Tibial nerve (tissue), 4 donors: ENCODE measurements around the gene PTPN7. TPM values are rescaled to one million over a fixed set of nuclear protein-coding genes. Genes with fewer than 3 reads are reported as not detected.
"Not testable (repeated sequence)": the region's sequence is repeated elsewhere in the genome, so short reads cannot be mapped to it uniquely, and the experiment has no call there.

ENCODE experiments used
- DNase-seq, 2 donors: peaks; one replicate each; pipeline ENCODE4 v3.0.0-alpha.2; 2019; ENCODE audit warnings: low spot score in 2 of 2
- H3K27ac ChIP-seq, 4 donors: fragments of 200-600 bp; sonication (generic) in 3 of 4; one replicate each; pipeline ENCODE4 v1.5.1; 2017 to 2019; ENCODE audit warnings: mild to moderate bottlenecking in 1 of 4
- H3K27me3 ChIP-seq, 2 donors: fragments of 200-600 bp; sonication (generic) in 1 of 2; one replicate each; pipeline versions ENCODE4 v1.5.1 to v1.6.0; 2017 to 2019
- H3K36me3 ChIP-seq, 3 donors: fragments of 200-600 bp; sonication (generic); one replicate each; pipeline ENCODE4 v1.5.1; 2018 to 2019
- H3K4me1 ChIP-seq, 4 donors: fragments of 200-600 bp; sonication (generic) in 3 of 4; one replicate each; pipeline ENCODE4 v1.5.1; 2017 to 2019
- H3K4me3 ChIP-seq, 4 donors: fragments of 200-600 bp; sonication (generic) in 3 of 4; one replicate each; pipeline ENCODE4 v1.5.1; 2017 to 2019; ENCODE audit warnings: mild to moderate bottlenecking in 1 of 4, moderate library complexity in 1 of 4
- H3K9me3 ChIP-seq, 4 donors: fragments of 200-600 bp; sonication (generic) in 3 of 4; one replicate each; pipeline ENCODE4 v1.5.1; 2017 to 2019
- CTCF ChIP-seq, 5 experiments: fragments of 200-600 bp in 3 of 5; fragments of 450-650 bp in 2 of 5; sonication (generic) in 3 of 5; IDR thresholded peaks; one replicate each; pipeline ENCODE4 v1.5.1; 2016 to 2019; ENCODE audit warnings: antibody characterized with exemption in 5 of 5, mild to moderate bottlenecking in 3 of 5, moderate library complexity in 2 of 5
- EP300 ChIP-seq, 2 donors: sonication (generic); formaldehyde crosslinking; IDR thresholded peaks; one replicate each; pipeline ENCODE4 v1.6.1; 2017; ENCODE audit warnings: antibody characterized with exemption in 2 of 2, mild to moderate bottlenecking in 1 of 2
- POLR2A ChIP-seq, 2 donors: fragments of 450-650 bp; IDR thresholded peaks; one replicate each; pipeline ENCODE4 v1.6.1; 2017; ENCODE audit warnings: antibody characterized with exemption in 2 of 2, mild to moderate bottlenecking in 2 of 2, moderate library complexity in 2 of 2
- WGBS, 2 donors: methylation state at CpG; one replicate each; pipeline ENCODE4 v1.1.5; 2018; 5-methylcytosine and 5-hydroxymethylcytosine counted together
- total RNA-seq, 4 donors: library from RNA; depleted of rRNA; stranded (reverse); fragments of >200 nt; gene quantifications; one replicate each; pipeline ENCODE4 v1.1.0, GENCODE V29; 2016

Gene PTPN7
- total RNA-seq, 4 donors from 2014 or later = 1.2 to 13.8 (median 6.8) TPM

DNA sequence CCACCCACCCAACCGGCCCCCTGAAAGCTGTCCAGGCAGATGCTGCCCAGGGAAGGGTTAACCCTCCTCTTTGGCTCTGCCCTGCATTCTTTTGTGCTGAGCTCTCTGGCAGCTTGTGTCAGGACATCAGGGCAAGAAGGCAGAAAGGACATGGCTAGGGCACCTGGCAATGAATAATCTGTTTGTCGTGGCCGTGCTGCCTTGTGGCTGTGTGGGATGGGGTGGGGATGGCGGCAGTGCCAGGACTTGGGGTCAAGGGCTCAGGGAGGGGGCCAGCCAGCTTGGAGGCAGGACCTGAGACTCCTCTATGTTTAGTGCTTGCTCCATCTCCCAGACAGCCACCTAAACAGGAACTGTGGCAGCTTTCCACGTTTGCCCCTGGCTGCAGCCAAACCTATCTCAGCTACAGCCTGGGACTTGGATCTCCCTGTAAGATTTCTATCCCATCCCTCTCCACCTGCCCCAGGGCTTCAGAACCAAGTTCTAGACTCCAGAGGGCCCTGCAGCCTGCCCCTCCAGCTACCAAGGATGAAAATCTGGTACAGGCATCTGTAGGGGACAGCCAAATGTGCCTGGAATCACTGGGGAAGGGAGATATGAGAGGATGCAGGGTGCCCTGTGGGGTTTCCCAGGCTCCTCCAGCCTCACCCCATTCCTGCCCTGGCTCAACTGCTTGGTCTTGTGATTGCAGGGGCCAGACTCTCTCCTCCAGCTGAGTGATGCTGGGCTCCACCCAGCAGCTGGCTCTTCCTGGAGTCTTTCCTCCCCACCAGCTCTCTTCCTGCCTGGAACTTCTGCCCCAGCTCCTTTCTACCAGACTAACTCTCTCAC is 47.3 kb downstream of the PTPN7 start:
- 4 to 11% methylated on average over 5 of the region's 5 CpGs for WGBS, 2 donors
- Histone ChIP-seq H3K36me3 (no peaks in the 10 kb centered on the region), H3K9me3 (no peaks in the 10 kb centered on the region), H3K27me3 (no peaks in the 10 kb centered on the region), H3K4me1 (peaks cover 3 to 20% (median 16%) of the 10 kb centered on the region in 4 donors), H3K27ac (peak overlapping the region in 3 of 4 donors; percentile 61 to 77 (median 71)), H3K4me3 (no peak overlapping the region)
- TF ChIP-seq POLR2A (IDR thresholded peaks at IDR 0.05) (no peak), EP300 (IDR thresholded peaks at IDR 0.05) (peak in 1 of 2 donors; percentile 26), CTCF (IDR thresholded peaks at IDR 0.05) (no peak)
- no peak for DNase-seq

- peaks cover 3 to 35% (median 16%) of the 10 kb centered on the region in 4 donors for H3K4me1 ChIP-seq
- not testable (repeated sequence) for DNase-seq, H3K27ac ChIP-seq, H3K27me3 ChIP-seq, H3K9me3 ChIP-seq, H3K4me3 ChIP-seq, H3K36me3 ChIP-seq
- 87 to 90% methylated on average over 7 of the region's 7 CpGs for WGBS, 2 donors
Observed at GRCh38 chr1:202111589-202111988, 48.8 kb downstream of the PTPN7 start.

GRCh38 chr1:202110977-202111376 is 49.4 kb downstream of the PTPN7 start:
- no peak for DNase-seq
- Histone ChIP-seq H3K4me1 (peaks cover 3 to 37% (median 16%) of the 10 kb centered on the region in 4 donors), H3K4me3 (no peak overlapping the region), H3K27ac (no peak overlapping the region), H3K9me3 (no peaks in the 10 kb centered on the region), H3K36me3 (no peaks in the 10 kb centered on the region), H3K27me3 (no peaks in the 10 kb centered on the region)
- TF ChIP-seq POLR2A (IDR thresholded peaks at IDR 0.05) = no peak
- TF ChIP-seq EP300 (IDR thresholded peaks at IDR 0.05) = no peak
- no peak for TF ChIP-seq CTCF (IDR thresholded peaks at IDR 0.05)
- WGBS, 2 donors = 82% methylated on average over 3 of the region's 3 CpGs

GRCh38 chr1:202107801-202108731 is 52.3 kb downstream of the PTPN7 start:
- Histone ChIP-seq H3K4me1 (peaks cover 0 to 32% (median 6%) of the 10 kb centered on the region in 4 donors), H3K27ac (peak overlapping the region in 2 of 4 donors; percentile 36 to 72), H3K36me3 (no peaks in the 10 kb centered on the region), H3K27me3 (no peaks in the 10 kb centered on the region), H3K9me3 (no peaks in the 10 kb centered on the region), H3K4me3 (no peak overlapping the region)
- WGBS, 2 donors = 67 to 75% methylated on average over 13 of the region's 13 CpGs
- TF ChIP-seq CTCF (IDR thresholded peaks at IDR 0.05) (no peak), POLR2A (IDR thresholded peaks at IDR 0.05) (no peak)
- DNase-seq = no peak

DNA sequence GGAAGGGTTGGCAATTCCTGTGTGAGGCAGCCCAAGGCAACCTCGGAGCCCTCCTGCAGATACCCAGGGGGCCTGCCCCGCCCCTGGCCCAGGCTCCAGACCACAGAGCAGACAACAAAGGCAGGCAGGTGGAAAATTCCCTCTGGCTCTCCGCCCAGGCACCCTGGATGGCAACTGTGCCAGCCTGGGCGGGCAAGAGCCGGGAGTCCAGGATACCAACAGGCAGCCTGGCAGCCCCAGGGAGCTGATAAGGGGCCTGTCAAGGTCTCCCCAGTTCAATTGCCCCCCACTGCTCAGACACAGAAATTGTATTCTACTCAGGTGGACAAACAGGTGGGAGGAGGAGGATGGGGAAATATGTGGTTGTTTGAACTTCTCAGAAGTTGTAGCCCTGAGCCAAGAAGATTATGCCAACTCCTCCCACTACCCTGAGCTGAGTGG is 53.1 kb downstream of the PTPN7 start:
- TF ChIP-seq EP300 (IDR thresholded peaks at IDR 0.05) = no peak
- TF ChIP-seq CTCF (IDR thresholded peaks at IDR 0.05) = no peak
- no peak for TF ChIP-seq POLR2A (IDR thresholded peaks at IDR 0.05)
- Histone ChIP-seq H3K36me3 (no peaks in the 10 kb centered on the region), H3K4me3 (no peak overlapping the region), H3K27ac (peak overlapping the region in 2 of 4 donors; percentile 36 to 72), H3K9me3 (no peaks in the 10 kb centered on the region), H3K4me1 (peaks cover 0 to 26% (median 0%) of the 10 kb centered on the region in 4 donors), H3K27me3 (no peaks in the 10 kb centered on the region)
- DNase-seq = no peak
- 69 to 83% methylated on average over 5 of the region's 5 CpGs for WGBS, 2 donors
